Measurements from ENCODE around the gene PFKL.

DNA sequence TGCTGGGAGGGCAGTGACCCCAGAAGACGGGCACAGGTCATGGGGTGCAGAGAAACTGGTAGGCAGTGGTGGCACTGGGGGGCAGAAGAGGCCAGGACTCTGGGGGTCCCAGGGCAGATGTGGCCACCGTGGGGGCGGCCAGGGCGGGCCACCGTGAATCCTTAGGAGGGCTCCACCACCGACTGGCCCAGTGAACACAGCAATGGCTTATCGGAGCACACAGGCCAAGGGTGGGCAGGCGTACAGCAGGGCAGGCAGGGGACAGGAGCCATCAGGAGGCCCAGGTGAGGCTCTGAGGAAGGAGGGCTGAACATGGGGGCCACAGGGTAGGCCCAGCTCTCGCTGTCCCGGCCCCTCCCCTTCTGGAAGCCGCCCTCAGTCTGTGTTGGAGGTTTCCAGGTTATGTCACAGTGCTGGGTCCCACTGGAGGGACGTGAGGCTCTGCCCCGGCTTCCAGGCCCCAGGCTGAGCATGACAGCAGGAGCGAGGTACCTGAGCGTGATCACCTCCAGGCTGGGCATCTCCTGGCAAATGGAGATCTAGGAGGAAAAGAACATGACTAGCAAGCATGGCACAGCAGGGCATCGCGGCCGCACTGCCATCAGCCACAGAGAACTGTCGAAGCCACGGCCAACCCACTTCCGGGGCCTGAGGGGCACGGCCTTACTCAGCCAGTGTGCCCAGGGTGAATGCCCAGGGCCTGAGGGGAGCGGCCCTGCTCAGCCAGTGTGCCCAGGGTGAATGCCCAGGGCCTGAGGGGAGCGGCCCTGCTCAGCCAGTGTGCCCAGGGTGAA, 35.6 kb downstream of the PFKL start:
- TF ChIP-seq, protein P1, sequence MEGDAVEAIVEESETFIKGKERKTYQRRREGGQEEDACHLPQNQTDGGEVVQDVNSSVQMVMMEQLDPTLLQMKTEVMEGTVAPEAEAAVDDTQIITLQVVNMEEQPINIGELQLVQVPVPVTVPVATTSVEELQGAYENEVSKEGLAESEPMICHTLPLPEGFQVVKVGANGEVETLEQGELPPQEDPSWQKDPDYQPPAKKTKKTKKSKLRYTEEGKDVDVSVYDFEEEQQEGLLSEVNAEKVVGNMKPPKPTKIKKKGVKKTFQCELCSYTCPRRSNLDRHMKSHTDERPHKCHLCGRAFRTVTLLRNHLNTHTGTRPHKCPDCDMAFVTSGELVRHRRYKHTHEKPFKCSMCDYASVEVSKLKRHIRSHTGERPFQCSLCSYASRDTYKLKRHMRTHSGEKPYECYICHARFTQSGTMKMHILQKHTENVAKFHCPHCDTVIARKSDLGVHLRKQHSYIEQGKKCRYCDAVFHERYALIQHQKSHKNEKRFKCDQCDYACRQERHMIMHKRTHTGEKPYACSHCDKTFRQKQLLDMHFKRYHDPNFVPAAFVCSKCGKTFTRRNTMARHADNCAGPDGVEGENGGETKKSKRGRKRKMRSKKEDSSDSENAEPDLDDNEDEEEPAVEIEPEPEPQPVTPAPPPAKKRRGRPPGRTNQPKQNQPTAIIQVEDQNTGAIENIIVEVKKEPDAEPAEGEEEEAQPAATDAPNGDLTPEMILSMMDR (IDR thresholded peaks at IDR 0.05), result no peak
- TF ChIP-seq MAFK (IDR thresholded peaks at IDR 0.05; ENCODE audit: partially characterized antibody) (no peak), EP300 (IDR thresholded peaks at IDR 0.05) (no peak), POLR2A (IDR thresholded peaks at IDR 0.05; ENCODE audit: low read length) (no peak), MAZ (IDR thresholded peaks at IDR 0.05; ENCODE audit: borderline replicate concordance, low read depth, low read length) (no peak), CHD2 (IDR thresholded peaks at IDR 0.05; ENCODE audit: low read length, partially characterized antibody) (no peak), RCOR1 (IDR thresholded peaks at IDR 0.05; ENCODE audit: low read depth, low read length) (no peak), HEYL (CRISPR knock-in tag; IDR thresholded peaks at IDR 0.05) (no peak), BHLHE40 (IDR thresholded peaks at IDR 0.05; ENCODE audit: low read depth, low read length) (no peak), CHD4 (IDR thresholded peaks at IDR 0.05; ENCODE audit: borderline replicate concordance) (no peak), KDM5A (IDR thresholded peaks at IDR 0.05) (no peak)
